Inferior parietal cortex (tissue), 1 donor: ENCODE results near the gene KIAA1191.
"Not testable (repeated sequence)": the region's sequence is repeated elsewhere in the genome, so short reads cannot be mapped to it uniquely, and the experiment has no call there.

Experiments used
- DNase-seq: peaks from one replicate; pipeline ENCODE4 v3.0.0-alpha.2; 2016; ENCODE audit errors: extremely low spot score

KIAA1191 gene, protein sequence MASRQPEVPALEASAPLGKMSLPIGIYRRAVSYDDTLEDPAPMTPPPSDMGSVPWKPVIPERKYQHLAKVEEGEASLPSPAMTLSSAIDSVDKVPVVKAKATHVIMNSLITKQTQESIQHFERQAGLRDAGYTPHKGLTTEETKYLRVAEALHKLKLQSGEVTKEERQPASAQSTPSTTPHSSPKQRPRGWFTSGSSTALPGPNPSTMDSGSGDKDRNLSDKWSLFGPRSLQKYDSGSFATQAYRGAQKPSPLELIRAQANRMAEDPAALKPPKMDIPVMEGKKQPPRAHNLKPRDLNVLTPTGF

DNA sequence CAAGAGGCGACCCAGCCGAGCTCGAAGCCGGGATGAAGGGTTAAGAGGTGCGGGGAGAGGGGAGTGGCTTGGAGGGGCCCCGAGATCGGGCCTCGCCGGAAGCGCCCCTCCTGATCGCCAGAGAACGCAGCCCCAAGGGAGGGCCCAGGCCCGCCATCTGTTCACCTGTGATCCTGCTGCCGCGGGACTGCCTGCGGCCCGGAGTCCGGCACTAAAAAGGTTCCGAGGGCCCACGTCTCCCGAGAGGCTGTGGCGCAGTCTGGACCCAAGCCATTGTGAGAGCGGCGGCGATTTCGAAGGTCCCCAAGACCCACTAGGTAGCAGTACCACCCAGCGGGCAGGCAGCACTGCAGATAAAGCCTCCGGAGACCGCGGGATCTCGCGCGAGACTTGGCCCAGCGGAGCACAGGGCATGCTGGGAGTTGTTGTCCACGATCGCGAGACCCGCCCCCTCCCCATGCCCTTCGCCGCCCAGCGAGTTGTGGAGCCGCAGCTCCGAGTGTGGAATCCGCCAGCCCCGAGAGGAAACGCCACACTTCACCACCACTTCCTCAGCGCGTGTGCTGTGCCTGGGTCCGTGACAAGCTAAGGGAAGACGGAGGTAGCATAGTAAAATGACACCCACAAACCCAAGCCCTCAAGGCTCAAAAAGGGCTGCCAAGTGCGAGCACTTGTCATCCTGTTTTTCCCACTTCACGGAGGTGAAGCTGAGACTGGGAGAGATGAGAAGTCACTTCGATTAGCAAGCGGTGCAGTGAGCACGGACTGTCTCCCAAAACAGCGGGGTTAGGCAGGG is at the start of gene KIAA1191:
Gene KIAA1191 (minus strand): TSS at position 328 of the 796 bp plus-strand sequence. CDS start 2,256 bp downstream, outside the sequence.
- peak; percentile 90 for DNase-seq

DNA sequence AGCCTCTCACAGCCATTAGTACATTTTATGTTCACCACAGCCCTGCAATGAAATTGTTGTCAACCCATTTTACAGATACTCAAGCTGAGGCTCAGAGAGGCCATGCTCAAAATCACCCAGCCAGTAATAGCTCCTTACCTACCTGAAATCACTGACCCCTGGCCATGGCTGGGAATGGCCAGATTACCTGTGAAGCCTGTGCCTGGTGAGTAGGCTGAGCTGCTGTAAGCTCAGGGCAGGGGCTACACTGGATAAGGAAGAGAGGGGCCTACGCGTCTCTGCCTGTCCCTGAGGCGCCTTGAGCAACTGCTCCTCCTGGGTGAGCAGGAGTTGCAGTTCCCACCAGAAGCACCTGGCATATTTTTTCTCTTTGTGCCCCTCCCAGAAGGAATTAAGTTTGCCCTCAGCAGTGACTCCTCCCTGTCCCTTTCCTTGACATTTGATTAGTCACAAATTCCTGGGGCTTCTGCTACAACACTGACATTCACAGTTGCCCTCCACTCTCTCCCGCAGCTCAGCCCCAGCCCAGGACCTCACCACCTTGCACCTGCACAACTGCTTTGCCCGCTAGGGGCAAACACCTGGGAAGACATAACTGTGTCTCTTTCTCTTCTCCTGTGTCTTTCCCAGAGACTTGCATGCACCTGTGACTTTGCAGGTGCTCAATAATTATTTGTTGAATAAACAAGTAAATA is 49.1 kb upstream of the KIAA1191 start:
- DNase-seq = no peak

GRCh38 chr5:176409765-176410164 is 48.2 kb upstream of the KIAA1191 start:
- DNase-seq = no peak

- DNase-seq = no peak
Measured at GRCh38 chr5:176408590-176408989, 47.0 kb upstream of the KIAA1191 start.

- DNase-seq = not testable (repeated sequence)
Measured at GRCh38 chr5:176408252-176408573, 46.6 kb upstream of the KIAA1191 start.

GRCh38 chr5:176407456-176408251 is 46.1 kb upstream of the KIAA1191 start:
- peak; percentile 37 for DNase-seq

DNA sequence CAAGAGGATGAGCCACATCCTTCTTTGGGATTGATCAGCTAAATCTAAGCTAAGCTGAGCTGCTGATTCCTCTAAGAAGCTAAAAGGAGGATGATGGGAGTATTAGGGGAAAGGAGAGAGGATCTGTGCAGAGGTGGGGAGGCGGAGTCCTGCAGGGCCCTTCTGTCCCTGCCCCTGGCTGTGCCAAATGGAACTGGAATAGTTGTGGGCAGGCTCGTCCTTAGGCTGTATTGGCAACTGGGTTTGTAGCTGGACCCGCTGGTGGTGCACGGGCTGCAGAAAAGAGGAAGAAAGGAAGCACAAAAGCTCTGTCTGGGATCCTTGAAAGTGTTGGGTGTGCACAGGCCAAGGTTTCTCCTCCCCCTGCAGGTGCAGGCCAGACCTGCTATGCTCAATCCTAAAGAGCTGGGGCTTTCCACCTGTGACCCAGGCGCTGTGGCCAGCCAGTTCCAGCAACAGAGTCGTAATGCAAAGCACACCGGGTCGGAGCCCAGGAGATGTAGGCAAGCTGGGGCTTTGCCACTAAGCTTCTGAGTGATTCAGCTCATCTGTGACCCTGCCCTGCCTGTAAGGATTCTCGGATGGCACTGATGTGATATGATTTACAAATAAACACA is 45.0 kb upstream of the KIAA1191 start:
- no peak for DNase-seq

DNA sequence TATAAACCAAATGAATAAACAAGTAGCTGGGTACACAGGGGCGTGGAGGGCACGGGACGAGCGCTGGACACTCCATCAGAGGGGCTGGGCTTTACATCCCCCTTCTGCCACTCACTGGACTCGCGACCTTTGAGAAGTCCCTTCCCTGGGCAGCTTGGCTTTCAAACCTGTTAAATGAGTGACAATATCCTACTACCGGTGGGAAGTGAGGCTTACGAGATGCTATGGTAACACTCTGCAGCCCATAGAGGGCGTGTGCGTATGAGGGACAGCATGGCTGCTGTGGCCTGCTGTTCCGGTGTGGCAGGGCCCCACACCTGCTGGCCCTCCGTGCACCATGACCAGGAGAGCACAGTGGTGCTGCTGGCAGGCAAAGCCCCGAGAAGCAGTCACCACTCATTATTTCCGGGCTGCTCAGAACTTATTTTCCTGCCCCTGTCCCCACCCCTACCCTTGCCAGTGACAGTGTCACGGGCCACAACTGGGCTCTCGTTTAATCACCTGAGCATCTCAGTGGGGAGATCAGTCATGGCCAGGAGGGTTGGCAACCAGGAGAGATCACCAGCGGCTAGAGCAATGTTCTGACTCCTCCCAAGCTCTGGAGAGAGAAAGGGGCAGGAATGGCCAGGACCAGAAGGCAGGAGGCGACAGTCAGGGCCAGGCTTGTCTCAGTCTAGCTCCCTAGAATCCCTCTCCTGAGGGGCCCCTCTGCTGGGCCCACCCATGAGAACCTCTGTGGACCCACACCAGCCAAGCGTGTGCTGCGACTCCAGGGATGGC is 44.3 kb upstream of the KIAA1191 start:
- no peak for DNase-seq

DNA sequence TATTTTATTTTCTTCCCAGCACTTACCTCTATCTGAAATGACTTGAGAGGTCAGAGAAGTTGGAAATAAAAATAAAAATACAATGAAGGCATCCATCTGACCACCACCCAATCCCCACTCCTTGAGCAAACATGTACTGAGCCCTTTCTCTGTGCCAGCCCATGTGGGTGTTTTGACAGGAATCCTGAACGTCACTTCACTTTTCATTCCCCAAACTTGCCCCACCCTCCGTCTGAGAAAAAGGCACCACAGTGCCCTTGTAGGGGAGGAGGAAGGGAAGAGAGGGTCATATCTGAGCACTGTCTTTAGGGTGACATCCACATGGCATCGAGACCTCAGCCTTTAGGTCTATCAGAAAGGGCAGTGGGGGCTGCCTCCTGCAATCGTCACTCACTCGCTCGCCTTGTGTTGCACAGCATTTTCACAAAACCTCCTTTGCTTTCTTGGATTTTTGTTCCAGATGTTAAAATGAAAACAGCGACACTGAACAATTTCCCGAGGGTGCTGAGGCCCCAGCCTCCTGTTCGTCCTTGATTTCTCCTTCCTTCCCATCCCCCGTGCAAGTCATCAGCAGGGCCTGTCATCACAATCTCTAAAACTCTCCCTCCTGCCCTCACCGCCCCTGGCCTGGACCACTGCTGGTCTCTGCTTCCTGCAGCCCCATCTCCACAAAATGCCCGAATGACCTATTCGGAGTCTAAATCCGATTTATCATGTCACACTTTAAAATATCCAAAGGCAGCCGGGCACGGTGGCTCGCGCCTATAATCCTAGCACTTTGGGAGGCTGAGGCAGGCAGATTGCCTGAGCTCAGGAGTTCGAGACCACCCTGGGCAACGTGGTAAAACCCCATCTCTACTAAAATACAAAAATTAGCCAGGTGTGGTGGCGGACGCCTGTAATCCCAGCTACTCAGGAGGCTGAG is 40.0 kb upstream of the KIAA1191 start:
- no peak for DNase-seq

GRCh38 chr5:176400382-176401156 is 39.0 kb upstream of the KIAA1191 start:
- no peak for DNase-seq

DNA sequence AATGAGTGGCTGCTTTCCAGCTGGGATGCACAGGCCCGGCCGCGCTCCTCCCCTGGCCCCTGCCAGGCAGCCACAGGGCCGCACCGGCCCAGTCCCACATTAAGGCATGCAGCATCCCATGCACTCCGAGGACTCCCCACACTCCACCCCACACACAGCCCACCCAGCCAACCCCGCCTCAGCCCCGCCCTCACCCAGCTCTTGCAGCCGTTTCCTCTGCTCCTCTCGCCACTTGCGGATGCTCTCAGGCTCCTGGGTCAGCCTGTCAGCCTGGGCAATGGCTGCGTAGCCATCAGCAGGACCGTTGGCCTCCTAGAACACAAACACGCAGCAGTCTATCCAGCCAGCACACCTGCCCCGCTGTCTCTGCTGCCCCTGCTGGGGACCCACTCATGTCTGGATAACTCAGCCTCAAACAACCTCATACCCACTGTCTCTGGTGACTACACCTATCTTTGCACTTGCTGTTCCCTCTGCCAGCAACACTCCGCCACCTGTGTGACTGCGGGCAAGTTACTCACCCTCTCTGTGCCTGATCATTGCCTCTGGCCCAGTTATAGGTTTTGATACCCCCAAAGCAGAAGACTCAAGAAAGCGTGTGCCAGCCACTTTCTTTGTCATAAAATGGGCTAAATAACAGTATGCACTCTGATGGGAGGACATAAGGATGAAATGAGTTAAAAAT is 36.3 kb upstream of the KIAA1191 start:
- no peak for DNase-seq

GRCh38 chr5:176396330-176396729 is 34.8 kb upstream of the KIAA1191 start:
- no peak for DNase-seq

GRCh38 chr5:176394881-176395675 is 33.5 kb upstream of the KIAA1191 start:
- DNase-seq = no peak

DNA sequence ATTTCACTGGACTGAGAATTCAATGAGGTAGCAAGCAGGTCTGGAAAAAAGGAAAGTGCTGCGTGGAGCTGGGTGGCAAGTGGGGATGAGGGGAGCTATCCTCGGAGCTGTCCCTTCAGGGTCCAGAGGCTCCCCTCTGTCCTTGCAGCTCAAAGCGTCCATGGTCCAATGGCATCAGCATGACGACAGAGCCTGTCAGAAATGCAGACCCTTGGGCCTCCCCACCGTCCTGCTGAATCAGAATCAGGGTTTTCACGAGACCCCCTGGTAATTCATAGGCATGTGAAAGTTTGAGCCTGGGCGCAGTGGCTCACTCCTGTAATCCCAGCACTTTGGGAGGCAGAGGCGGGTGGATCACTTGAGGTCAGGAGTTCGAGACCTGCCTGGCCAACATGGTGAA is 32.5 kb upstream of the KIAA1191 start:
- DNase-seq = no peak

- no peak for DNase-seq
Measured at GRCh38 chr5:176392526-176392925, 31.0 kb upstream of the KIAA1191 start.

GRCh38 chr5:176391999-176392398 is 30.4 kb upstream of the KIAA1191 start:
- no peak for DNase-seq

DNA sequence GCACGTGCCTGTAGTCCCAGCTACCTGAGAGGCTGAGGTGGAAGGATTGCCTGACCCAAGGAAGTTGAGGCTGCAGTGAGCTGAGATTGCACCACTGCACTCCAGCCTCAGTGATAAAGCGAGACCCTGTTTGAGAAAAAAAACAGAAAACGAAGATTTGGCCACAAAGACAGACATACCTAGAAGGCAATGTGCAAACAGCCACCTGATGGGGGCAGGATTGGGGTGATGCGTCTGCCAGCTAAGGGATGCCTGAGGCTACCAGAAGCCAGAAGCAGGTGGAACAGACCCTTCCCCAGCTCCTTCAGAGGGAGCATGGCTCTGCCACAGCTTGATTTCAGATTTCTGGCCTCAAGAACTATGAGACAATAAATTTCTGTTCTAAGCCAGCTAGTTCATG is 29.9 kb upstream of the KIAA1191 start:
- no peak for DNase-seq
